Hippocampal formation (tissue), 2 donors: ENCODE results near the gene CSMD2.

Experiments
- DNase-seq, 2 donors: peaks; one replicate each; lab custom pipeline; 2025; lab: John Stamatoyannopoulos, UW

CSMD2 gene

DNA sequence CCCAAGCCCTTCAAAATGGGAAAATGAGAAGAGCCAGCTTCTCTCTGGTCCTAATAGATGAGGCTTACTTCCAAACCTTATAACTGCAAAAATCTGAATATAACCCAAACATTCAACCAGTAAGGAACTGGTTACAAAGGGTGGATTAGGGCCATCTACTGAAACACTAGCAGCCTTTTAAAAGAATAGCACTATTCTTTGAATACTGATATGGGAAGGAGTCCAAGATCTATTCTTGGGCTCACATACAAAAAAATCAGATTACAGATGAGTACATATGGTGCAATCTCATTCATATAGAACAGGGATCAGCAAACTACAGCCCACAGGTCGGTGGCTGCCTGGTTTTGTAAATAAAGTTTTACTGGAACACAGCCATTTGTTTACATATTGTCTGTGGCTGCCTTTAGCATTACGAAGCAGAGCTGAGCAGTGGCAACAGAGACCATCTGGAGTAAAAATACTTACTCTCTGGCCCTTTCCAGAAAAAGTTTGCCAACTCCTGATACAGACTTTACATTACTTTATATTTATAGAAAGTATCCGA is 524.8 kb downstream of the CSMD2 start:
- peak in 1 of 2 donors; percentile 17 for DNase-seq

DNA sequence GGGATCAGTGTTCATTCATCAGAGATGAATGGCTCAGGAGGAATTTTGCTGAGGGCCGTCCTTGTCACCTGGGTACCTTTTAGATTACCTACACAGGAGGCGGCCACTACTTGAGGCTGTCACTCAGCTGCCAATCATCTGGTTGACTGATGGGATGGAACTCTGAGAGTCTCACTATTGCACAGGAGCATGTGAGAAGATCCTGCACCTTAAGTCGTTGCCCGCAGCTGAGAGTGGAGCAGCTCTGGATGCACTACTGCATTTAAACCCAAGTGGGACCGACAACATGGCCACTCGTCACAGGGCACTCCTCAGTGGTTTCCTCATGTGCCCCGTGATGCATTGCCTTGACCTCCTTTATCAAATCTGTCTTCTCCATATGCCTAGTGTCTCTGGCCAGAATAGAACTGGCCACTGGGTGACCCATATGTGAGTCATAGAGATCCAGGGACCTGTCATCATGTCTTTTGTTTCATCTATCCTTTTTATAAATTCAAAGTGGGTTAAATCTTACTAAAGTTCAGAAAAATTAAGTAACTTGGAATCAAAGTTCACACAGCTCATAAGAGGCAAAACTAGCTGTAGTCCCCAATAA is 527.1 kb downstream of the CSMD2 start:
- DNase-seq = no peak

DNA sequence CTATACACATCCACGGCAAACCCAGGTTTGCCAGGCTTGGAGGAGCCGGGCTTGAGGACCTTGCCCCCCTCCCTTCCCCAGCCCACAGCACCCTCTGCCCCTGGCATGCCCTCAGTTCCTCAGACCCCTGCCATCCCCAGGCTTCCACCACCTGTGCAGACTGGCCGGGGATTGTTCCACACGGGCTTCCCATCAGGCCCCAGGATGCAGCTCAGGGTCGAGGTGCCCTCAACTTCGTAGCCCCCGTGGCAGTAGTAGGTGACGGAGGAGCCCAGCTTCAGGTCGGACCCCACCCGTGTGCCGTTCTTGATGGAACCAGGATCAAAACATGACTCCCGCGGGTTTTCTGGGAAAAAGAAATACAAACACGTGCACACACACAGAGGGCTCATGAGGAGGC is 528.8 kb downstream of the CSMD2 start:
- no peak for DNase-seq

DNA sequence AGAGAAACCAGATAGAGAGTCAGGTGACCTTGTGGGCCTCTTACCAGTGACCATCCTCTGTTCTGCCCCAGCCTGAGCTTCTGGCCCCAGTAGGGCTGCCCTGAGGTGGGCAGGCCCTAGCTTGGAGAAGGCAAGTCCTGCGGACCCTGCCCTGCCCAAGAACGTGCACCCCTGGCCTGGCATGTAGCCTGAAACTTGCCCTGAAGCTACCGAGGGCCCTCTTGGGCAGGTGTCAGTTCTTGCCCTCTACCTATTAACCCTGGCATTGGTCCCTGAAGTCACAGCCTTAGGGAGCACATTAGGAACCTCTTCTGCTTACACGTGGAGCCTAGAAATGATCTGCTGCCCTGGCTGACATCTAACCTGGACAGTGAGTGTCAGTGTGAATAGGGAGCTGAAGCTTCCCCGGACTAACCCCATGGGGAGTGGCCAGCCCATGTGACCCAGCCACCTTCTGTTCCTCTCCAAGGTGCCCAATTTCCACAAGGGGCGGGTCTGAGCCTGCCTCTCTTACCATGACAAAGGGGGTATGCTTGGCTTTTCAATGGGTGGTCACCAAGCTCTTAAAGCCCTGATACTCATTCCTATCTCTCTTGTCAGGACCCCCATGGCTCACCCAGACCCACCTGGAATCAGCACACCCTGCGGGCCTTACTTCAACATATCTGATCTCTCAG is 529.6 kb downstream of the CSMD2 start:
- DNase-seq = no peak

DNA sequence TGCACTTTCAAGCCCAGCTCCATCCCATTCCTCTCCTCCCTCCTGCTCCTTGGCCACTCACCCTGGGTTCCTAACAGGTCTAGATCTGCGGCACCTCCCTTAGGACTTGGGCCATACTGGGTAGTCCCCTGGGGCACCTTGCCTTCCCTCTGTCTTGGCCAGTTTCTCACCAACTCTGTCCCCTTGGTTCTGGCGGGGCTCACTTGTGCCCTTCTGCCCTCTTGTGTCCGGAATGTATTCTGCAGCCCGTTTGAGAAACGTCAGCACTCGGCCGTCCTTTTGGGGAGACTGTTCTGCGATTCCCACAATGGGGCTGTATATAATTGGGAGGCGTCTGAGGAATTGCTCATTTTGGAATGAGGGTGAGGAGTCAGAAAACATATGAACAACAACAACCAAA is 530.2 kb downstream of the CSMD2 start:
- no peak for DNase-seq

DNA sequence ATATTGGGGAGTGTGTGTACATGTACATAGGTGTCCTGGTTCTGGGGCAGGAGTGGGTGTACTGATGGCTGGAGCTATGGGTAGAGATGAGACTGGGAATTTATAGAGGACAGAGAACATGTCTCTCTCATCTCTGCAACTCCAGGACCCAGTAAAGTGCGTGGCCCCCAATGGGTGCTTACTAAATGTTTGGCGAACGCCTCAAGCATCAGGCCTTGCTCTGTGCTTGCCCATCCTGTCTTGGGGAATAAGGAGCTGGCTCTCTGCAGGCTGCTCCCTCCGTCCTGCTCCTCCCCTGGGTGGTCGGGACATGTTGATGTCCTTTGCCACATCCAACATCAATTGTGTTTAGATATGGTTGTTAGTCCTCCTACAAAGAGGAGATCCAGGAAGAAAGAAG is 530.9 kb downstream of the CSMD2 start:
- DNase-seq = no peak

DNA sequence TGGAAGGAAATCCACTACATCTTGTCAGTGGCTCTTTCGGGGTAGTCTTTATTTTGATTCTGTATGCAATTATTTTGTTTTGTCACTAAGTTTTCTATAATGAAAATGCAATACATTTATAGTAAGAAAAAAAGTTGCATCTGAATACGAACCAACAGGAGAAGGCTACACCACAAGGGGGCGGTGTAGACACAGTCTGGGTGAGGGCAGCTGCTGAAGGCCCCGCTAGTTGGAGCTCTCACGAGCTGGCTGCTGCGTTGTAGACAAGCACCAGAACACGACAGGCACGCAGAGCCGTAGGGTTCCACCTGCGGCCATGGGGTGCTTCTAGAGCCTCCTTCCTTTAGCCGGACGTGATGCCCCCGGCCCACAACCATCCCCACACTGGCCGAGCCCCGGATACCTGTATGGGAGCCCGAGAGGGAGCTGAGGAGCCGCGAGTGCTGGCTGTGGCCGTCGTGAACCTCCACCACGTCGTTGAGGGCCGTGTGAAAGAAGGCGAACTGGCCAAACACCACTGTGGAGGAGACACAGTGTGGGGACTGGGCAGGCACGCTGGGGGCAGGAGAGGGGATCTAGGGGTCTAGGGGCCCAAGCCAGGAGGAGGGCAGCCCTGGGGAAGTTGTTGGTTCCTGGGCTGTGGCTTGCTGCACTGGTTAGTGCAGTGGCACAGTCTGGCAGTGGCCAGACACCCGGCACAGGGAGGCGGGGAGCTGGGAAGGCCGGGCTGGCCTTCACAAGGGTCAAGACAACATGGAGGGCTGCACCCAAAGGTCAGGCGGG is 531.8 kb downstream of the CSMD2 start:
- peak; percentile 86 to 89 for DNase-seq

DNA sequence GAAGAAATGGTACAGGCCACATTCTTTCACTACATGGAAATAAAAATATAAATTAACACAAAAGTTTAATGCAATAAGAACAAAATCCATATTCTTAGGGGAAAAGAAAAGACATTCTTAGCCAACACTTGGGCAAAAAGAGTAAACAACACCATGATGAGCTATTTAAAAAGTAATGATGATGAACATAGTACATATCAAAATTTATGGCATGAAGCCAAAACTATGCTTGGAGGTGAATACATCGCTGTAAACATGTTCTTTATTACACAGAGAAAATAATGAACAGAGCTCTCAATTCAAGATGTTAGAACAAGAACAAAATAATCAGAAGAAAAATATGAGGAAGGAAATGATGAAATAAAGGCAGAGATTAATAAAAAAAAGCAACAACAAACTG is 534.3 kb downstream of the CSMD2 start:
- no peak for DNase-seq

DNA sequence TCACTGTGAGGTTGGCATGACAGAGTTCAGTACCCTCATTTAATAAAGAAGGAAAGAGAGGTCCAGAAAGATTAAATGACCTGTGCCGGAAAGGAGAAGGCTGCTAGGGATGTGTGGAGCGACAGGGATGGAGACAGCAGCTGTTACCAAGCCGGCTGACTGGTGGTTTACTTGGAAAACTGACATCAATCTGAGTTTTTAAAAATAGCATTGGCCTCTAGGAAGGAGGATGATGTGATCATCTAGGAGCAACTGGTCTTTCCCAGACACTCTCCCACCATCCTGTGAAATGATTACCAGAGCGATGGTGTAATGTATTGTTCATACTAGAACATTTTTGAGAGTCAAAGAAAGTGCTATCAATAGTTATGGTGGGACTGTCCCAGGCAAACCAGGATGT is 538.2 kb downstream of the CSMD2 start:
- no peak for DNase-seq

DNA sequence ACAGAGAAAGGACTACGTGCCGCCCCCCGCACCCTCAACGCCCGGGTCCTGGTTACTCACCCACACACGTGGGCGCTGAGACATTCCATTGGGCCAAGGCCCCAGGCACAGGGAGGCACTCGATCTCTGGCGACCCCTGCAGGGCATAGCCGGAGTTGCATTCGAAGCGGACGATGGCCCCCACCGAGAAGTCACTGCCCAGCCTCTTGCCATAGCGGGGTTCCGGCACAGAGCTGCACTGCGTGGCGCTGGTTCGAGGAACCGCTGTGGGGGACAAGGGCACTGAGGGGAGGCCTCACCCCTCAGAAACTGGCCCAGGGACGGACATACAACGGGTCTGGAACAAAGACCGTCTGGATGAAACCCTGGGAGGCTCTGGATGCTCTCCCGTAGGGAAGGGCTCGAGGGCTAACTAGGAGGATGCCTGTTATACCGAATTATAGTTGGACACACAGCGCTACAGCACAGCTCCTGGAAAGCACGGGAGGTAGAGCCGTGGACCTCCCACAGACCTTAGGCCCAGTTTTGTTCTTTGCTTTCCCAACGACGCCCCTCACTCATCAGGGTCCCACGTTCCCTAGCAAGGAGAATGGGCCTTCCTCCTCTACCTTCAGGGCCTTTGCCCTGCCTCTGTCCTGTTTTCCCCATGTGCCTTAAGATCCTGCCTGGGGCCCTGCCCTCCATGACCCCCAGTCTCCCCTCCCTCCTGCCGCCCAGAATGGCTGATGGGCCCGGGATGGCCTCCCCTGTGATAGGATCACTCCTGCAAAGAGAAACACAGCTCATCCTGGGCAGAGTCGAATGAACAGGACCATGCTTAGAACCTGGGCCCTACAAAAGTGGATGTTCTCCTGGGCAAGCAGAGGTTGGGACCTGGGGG is 539.8 kb downstream of the CSMD2 start:
- DNase-seq = no peak

DNA sequence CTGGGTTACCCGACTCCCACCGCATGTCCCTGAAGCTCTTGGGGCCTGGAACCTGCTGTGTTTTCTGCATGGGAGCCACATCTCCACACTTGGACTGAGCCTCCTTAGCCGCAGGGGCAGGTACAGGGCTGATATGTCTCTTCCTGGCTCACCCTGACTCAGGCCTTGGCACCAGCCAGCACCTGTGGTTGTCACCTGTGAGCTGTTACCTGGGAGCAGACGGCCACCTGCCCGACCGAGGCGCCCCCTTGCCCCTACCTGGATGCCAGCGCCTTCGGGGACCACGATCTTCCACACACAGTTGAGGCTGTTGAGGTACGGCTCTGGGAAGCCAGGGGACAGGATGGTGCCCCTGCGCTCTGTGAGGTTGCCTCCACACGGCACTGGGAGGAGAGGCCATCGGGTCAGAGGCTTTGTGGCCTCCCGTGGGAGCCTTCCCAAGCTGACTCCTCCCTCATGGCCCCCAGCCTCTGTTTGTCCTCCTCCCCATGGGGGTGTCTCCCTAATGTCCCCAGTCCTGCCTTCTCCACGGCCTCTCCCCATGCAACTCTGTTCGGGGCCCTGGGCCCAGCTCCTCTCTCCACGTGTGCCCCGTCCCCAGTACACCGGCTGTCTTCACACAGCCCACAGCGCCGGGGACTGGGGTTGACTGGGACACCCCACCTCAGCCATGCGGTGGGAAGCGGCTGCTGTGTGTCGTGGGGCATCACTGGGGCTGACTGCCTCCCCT is 540.6 kb downstream of the CSMD2 start:
- DNase-seq = no peak

DNA sequence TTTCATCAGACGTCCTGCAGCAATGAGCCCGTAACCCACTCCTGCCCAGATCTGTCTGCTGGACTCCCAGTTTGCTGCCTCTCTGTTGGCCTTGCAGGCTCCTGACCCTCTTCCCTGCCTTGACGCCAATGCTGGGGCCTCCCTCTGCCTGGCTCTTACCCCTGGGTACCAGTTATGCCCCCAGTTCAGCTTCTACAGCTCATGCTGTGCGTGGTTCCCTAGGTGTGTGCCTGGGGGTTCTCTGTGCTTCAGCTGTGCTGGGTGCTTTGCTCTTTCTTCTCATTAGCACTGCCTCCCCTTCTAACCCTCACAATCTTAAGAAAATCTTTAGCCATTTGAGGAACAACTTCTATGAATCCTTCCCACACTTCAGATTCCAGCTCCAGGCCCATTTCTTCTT is 541.2 kb downstream of the CSMD2 start:
- DNase-seq = no peak

DNA sequence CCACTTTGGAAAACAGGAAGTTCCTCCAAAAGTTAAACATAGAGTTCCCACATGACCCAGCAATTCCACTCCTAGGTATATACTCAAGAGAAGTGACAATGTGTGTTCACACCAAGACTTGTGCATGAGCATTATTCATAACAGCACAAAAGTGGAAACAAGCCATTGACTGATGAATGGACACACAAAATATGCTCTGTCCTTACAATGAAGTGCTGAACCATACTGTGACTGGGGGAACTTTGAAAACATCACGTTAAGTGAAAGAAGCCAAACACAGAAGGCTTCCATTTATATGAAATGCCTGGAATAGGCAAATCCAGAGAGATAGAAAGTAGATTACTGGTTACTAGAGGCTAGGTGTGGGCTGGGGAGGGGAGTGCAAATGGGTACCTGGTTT is 542.3 kb downstream of the CSMD2 start:
- DNase-seq = no peak

DNA sequence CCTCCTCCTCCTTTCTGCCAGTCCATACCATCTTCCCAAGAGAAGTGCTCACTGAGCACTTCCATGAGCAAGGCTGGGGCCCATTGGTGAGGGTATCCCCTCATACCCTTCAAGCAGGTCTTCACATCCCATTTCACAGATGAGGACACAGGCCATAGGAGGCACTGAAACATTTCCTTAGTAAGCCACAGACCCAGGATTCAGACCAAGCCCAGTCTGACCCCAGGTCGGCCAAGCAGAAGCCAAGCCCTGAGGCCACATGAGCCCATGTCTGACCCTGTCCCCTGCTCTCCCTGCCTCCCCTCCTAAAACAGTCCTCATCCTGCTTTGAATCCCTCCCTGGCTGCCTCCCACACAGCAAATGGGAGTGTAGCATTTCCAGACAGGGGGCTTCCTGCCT is 546.4 kb downstream of the CSMD2 start:
- DNase-seq = no peak

DNA sequence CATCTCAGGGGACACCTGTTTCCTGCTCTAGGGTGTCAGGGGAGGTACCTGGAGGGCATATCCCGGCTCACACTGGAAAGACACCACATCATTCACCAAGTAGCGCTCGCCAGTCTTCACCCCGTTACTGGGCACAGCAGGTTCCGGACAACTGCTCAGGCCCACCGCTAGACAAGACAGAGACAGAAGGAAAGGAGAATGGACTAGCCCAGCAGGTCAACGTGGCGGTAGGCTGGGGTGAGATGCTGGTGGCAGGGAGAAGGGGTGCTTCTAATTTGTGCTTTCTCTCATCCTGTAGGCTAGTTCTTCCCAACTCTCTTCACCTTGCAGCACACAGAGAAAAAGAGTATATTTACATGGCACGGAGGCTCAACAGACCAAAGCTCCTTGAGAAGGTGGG is 547.6 kb downstream of the CSMD2 start:
- DNase-seq = no peak

DNA sequence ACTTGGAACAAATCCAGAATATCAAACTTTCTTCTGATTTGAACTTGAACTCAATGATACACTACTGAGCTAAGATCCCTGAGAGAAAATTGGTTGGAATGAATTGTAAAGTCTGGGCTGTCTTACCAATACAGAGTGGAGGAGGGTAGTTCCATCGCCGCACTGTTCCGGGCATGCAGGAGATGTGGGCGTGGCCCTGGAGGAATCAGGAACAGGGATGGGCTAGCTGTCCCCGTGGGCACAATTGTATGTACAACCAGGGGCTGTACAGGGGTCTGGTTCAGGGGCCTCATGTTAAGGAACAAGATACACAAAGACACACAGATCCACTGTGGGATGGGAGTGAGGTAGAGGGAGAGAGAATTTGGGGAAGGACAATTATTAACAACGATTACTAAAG is 548.2 kb downstream of the CSMD2 start:
- no peak for DNase-seq

DNA sequence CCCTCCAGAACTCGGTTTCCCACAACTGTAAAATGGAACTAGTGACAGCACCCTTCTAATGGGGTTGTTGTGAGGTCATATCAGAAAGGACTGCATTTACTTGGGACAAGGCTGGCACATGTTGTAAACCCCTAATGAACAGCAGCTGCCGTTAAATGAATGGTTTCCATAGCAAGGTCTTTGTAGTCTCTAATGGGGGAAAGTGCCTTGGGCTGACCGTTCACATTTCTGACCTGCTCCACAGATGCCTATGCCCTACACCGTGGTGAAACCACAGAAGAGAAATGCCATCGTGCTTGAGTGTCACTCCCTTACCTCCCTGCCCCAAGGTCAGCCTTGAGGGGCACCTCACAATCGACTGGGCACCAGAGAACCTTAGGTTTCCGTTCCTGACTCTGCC is 549.5 kb downstream of the CSMD2 start:
- no peak for DNase-seq

DNA sequence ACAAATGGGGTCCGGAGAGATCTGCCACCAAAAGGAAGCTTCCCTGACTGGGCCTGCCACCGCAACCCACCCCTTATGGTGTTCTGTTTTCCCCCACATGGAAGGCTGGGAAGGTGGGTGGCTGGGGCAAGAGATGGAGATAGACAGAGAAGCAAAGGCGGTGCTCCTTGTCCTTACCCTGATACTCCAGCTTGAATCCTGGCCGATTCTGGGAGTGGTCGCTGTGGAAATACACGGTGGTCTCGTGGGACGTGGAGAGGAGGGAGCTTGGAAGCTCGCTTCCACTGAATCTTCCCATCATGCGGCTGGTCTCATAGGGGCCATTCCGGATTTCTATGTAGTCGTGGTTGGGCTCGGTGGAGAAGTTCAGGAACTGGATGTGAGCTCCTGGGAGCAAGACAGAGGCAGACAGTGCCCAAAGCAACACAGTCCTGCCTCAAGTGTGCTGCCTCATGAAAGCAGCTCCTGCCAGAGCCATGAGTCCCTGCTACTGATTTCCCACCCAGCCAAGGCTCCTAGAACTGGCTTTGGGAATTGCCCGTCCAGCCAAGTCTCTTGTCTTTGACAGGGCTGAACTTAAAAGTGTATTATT is 554.1 kb downstream of the CSMD2 start:
- no peak for DNase-seq

DNA sequence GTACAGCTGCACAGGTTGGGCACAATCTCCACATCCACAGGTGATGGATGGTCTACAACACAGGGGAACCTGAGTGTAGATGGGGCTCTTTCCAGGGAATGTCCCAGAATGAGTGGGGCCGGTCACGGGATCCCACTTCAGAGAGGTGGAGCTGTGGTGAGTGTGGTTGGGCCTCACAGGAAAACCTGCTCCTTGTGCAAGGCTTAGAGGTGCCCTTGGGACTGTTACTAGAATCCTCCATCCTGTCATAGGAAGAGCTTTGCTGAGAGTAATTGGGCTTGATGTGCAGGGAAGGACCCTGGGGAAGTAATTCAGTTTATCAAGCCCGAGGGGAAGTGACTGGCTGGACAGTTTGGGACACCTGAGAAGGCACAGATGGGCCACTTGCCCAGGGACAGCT is 554.6 kb downstream of the CSMD2 start:
- no peak for DNase-seq

DNA sequence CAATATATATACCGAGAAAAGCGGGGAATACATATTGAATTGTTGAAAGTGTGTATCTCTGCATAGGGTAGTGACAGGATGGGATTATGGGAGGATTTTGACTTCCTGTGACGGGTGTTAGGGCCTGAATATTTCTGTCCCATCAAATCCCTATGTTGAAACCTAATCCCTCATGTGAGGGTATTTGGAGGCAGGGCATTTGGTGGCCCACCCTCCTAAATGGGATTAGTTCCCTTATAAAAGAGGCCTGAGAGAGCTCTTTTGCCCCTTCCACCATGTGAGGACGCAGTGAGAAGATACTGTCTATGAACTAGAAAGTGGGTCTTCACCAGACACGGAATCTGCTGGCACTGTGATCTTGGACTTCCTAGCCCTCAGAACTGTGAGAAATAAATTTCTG is 555.3 kb downstream of the CSMD2 start:
- no peak for DNase-seq

DNA sequence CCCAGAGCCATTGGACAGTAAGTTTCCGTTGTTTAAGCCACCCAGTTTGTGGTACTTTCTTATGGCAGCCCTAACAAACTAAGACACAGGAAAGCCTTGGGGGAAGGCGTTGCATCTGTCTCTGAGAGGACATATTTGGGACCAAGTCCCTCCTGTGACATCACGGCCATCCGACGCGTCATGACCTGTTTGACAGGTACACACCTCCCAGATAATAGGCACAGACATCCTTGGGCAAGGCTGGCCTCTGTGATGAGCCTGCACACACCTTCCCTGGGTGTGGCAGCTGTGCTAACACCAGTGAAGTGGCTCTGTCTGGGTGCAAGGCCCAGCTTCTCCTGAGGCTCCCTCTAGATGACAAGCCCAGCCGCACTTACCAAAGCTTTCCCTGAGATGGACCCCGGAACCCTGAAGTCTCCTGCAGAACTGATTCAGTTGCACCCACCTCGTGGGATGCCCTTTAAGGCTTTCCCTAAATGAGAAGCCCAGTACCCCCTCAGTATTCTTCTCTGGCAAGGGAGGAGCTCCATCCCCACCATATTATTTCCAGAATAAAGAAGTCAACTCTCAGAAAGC is 556.1 kb downstream of the CSMD2 start:
- DNase-seq = no peak
